ENCODE measurements around the gene RHOBTB1. TPM values are rescaled to one million over a fixed set of nuclear protein-coding genes. Genes with fewer than 3 reads are reported as not detected.

The RHOBTB1 gene
- total RNA-seq, 1 donor = 15.8 TPM

DNA sequence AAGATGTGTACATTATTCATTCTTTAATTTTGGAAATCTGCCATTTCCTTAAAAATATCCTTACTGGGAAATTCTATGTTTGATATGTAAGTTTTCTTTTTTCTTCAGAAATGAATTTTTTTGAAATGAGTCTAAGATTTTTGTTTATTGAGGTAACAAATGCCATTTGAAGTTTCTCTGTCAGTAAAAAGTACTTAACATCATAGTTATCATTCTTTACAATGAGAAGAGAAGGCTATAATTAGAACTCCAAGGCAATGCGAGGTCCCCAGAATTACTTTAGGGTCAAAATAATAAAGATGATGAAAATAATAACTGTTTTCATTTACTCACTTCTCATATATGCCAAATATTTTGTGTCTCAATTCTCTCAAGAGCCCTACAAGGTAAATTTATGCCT, 37.0 kb upstream of the RHOBTB1 start:
- no peak overlapping the region for H3K4me3 ChIP-seq (ENCODE audit: low read depth, low read length)
- DNase-seq (ENCODE audit: low read depth) = no peak
- TF ChIP-seq, protein P1, sequence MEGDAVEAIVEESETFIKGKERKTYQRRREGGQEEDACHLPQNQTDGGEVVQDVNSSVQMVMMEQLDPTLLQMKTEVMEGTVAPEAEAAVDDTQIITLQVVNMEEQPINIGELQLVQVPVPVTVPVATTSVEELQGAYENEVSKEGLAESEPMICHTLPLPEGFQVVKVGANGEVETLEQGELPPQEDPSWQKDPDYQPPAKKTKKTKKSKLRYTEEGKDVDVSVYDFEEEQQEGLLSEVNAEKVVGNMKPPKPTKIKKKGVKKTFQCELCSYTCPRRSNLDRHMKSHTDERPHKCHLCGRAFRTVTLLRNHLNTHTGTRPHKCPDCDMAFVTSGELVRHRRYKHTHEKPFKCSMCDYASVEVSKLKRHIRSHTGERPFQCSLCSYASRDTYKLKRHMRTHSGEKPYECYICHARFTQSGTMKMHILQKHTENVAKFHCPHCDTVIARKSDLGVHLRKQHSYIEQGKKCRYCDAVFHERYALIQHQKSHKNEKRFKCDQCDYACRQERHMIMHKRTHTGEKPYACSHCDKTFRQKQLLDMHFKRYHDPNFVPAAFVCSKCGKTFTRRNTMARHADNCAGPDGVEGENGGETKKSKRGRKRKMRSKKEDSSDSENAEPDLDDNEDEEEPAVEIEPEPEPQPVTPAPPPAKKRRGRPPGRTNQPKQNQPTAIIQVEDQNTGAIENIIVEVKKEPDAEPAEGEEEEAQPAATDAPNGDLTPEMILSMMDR (IDR thresholded peaks at IDR 0.05; ENCODE audit: insufficient read depth, low read length) = no peak

DNA sequence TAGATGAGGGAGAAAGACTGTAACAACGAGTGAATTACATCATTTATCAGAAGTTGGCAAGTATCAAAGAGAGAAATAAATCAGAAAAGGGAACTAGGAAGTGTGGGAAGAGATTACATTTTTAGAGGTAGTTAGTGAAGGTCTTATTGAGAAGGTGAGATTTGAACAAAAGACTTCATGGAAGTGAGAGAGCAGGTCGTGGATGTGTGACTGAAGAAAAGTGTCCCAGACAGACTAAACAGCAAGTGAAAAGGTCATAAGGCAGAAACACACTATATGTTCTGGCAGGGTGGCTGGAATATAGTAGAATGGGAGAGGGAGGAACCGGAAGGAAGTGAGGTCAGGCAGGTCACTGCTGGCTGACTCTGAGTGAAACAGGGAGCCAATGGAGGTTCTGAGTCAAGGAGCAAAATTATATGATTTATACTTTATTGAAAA, 35.7 kb upstream of the RHOBTB1 start:
- TF ChIP-seq, protein P1 (IDR thresholded peaks at IDR 0.05; ENCODE audit: insufficient read depth, low read length) = no peak
- no peak overlapping the region for H3K4me3 ChIP-seq (ENCODE audit: low read depth, low read length)
- DNase-seq (ENCODE audit: low read depth) = no peak

DNA sequence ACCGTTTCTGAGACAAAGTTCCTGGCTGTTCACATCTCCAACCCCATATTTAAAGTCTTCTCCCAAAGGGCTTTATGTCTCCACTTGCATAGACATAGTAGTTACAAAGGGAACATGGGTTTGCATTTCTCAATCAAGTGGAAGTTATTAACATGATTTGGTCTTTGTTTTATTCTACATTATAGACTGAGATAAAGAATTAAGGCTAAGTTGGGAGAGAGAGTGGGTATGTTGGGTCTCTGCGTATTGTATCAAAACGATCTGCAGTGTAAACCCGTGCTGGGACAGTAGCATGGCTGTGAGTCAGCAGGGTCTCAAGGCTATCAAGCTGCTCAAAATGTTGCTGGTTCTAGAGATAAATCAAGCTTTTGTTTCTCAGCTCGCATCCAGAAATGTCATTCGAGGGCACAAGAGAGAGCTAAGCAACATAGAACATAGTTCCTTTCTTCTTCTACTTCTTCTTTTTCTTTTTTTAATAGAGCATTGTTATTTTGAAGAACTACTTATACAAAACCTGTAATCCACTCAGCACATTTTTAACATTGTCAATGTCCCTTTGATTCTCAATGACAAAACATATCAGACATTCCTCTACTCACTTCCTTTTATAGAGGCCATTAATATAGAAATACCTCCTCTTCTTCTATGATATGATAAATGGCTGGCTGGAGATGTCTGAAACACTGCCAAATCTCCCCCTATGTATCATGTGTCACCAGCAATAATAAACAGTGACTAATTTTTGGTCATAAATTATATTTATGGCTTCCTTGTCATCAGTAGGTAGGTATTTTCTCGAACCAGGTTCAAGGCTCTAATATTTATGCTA, 34.5 kb upstream of the RHOBTB1 start:
- DNase-seq (ENCODE audit: low read depth) = peak; percentile 13
- TF ChIP-seq, protein P1 (IDR thresholded peaks at IDR 0.05; ENCODE audit: insufficient read depth, low read length) = no peak
- no peak overlapping the region for H3K4me3 ChIP-seq (ENCODE audit: low read depth, low read length)

DNA sequence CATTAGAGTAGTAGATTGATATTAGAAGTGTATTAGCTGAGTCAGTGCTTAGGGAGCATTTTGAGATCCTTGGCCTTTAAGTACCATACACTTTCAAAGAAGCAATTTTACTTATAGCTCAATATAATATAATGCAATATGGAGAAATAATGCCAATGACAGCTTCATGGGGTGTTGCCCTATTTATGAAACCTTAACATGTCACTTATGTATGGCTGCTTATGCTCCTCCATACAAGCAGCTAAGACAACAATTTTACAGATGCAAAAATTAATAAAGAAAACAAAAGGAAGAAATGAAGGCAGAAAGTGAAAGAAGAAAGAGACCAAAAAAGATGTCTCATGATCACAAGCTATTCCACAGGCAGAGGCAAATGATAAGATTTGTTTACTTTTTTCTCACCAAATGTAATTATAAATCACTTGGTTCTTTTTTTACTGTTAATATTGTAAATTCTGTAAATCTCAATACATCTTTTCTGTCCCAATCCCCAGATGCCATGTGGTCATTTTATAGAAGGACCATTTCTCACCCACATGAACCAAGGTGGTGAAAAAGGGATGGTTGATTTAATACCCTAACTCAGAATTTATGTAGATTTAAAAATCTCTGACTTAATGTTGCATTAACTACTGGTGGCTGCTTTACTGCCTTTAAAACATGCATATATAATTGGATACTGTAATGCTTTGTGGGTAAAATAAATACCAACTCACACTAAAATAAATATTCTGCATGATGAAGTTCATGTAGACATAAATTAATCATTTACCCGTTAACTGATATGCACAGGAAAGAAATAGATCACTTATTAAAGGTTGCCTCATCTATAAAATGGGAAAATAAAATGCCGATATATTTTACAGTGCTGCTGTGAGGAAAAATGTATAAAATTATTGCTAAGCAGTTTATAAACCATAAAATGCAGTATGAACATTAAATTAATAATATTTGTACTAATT, 33.5 kb upstream of the RHOBTB1 start:
- TF ChIP-seq, protein P1 (IDR thresholded peaks at IDR 0.05; ENCODE audit: insufficient read depth, low read length) = no peak
- no peak for DNase-seq (ENCODE audit: low read depth)
- H3K4me3 ChIP-seq (ENCODE audit: low read depth, low read length) = no peak overlapping the region

DNA sequence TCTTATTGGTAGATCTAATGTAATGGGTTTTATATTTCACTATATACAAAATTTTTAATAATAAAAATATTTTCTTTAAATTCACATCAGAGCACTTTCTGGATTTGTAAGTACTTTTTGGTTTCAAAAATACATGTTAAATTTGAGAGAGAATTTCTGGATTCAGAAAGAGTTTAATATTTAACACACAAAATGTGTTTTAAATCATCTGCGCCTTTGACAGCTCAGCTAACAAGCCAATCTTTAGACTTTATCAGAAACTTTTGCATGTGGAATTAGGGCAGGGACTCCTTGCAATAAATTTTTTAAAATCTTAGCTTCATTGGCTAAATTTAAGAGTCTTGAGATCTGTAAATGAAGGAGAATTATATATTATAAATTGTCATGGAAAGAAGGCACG, 32.7 kb upstream of the RHOBTB1 start:
- no peak for DNase-seq (ENCODE audit: low read depth)
- H3K4me3 ChIP-seq (ENCODE audit: low read depth, low read length) = no peak overlapping the region
- TF ChIP-seq, protein P1 (IDR thresholded peaks at IDR 0.05; ENCODE audit: insufficient read depth, low read length) = no peak

DNA sequence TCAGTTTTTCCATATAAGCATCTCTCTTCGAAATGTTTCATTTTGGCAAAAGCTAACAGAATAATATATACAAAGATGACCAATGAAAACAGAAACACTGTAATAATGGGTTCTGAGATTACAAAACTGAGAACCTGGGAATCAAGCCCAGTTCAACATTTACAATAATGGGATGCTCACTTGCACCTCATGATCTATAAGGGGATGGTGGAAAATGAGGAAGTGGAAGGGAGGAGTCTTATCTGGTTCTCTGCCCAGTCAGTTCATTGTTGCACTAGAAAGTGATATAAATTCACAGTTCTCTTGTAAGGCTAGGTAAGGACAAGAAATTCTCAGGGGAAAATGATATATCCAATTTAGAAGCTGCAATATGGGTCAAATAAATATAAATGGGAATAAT, 31.7 kb upstream of the RHOBTB1 start:
- DNase-seq (ENCODE audit: low read depth) = peak; percentile 69
- H3K4me3 ChIP-seq (ENCODE audit: low read depth, low read length) = no peak overlapping the region
- TF ChIP-seq, protein P1 (IDR thresholded peaks at IDR 0.05; ENCODE audit: insufficient read depth, low read length) = no peak
